ENCODE measurements around the gene DERL3. TPM values are rescaled to one million over a fixed set of nuclear protein-coding genes. Genes with fewer than 3 reads are reported as not detected.

The DERL3 gene
- total and polyA plus RNA-seq, 2 experiments from 2014 or later: 13.6 to 19.5 TPM

DNA sequence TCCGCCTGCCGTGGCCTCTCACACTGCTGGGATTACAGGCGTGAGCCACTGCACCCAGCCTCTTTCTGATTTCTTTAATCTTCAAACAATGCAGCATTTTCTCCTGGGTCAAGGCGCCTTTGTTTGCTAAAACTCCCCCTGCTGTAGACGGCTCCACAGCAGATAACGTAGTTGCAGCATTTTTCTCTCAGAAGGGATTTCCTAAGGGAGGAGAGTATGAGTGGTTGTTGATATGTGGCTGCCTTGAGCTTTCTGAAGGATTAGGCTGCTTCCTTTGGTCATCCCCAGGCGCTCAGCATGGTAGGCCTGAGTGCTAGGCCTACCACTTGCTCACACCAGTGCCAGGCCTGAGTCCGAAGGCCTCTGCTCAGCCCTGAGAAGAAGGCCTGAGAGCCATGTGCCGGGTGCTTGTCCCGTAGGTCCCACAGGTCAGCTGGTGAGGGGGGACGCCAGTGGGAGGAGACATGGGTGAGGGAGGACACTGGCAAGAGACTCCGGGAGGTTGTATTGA is 34.0 kb downstream of the DERL3 start:
- peaks cover 85% of the 10 kb centered on the region for H3K36me3 Mint-ChIP-seq (ENCODE audit: low read depth)
- ATAC-seq (no peak), DNase-seq (ENCODE audit: low spot score) (no peak)
- H3K9me3 Mint-ChIP-seq: no peaks in the 10 kb centered on the region; the same call in 2 of the 3 replicates
- no peaks in the 10 kb centered on the region for H3K27me3 Mint-ChIP-seq (ENCODE audit: insufficient read depth, low read depth, poor library complexity)
- no peak overlapping the region for H3K27ac ChIP-seq (ENCODE audit: low read depth)
- H3K4me3 Mint-ChIP-seq: no peak overlapping the region
- no peaks in the 10 kb centered on the region for H3K27me3 ChIP-seq (ENCODE audit: insufficient read depth)
- H3K36me3 ChIP-seq (ENCODE audit: insufficient read depth): peaks cover 37% of the 10 kb centered on the region
- no peak overlapping the region for H3K4me3 ChIP-seq
- peaks cover 5% of the 10 kb centered on the region; the same call in 1 of the 2 replicates for H4K20me1 ChIP-seq (replicated peaks; ENCODE audit: insufficient read depth)
- H3K4me2 ChIP-seq: no peak overlapping the region
- H2AFZ ChIP-seq: no peak overlapping the region
- H3K27ac Mint-ChIP-seq: no peak overlapping the region
- peaks cover 3% of the 10 kb centered on the region; the same call in 1 of the 3 replicates for H3K4me1 Mint-ChIP-seq
- H3K4me1 ChIP-seq (ENCODE audit: insufficient read depth): no peaks in the 10 kb centered on the region
- H3F3A ChIP-seq (replicated peaks; ENCODE audit: low read depth): no peaks in the 10 kb centered on the region; the same call in 1 of the 2 replicates
- no peaks in the 10 kb centered on the region for H3K9me2 ChIP-seq (ENCODE audit: insufficient read depth)
- TF ChIP-seq JUNB (IDR thresholded peaks at IDR 0.05; ENCODE audit: unreplicated experiment) (no peak), ZNF114 (CRISPR knock-in tag; IDR thresholded peaks at IDR 0.05) (no peak), ETS1 (IDR thresholded peaks at IDR 0.05) (no peak)
- H3K79me2 ChIP-seq (replicated peaks; ENCODE audit: insufficient read depth): no peaks in the 10 kb centered on the region

DNA sequence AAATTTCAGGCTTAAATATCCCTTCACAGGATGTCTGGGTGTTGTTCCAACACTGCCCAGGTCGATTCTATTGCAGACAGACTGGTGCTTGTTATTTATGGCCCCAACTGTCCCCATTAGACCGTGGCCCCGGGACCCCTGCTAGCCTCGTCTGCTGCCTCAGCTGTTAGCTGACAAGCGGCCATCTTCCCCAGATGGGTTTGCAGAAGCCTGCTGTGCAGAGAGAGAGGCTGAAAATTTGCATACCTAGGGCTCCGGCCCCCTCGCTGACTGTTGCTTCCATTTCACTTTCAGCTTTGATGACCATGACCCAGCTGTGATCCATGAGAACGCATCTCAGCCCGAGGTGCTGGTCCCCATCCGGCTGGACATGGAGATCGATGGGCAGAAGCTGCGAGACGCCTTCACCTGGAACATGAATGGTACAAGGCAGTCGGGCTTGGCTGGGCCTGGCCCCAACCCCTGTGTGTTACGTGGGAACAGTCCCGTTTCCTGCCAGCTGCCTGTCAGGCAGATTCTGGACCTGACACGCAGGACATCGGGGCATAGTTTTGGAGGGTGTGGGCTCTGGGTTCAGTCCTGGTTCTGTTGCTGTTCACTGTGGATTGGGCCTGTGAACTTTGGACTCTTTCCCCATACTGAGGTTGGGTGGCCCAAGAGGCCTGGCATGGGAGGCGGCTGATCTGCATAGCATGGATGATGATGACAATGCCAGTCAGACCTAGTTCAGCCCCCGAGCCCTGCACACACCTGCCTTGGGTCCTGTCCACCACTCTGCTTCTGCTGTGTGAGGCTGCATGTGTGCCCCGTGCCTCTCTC is 35.6 kb downstream of the DERL3 start:
- no peak overlapping the region for H3K4me3 Mint-ChIP-seq
- peaks cover 5% of the 10 kb centered on the region for H4K20me1 ChIP-seq (replicated peaks; ENCODE audit: insufficient read depth)
- peaks cover 37% of the 10 kb centered on the region for H3K36me3 ChIP-seq (ENCODE audit: insufficient read depth)
- no peaks in the 10 kb centered on the region; the same call in 1 of the 2 replicates for H3F3A ChIP-seq (replicated peaks; ENCODE audit: low read depth)
- no peak overlapping the region for H2AFZ ChIP-seq
- no peak overlapping the region for H3K4me3 ChIP-seq
- H3K27ac ChIP-seq (ENCODE audit: low read depth): no peak overlapping the region
- H3K27me3 ChIP-seq (ENCODE audit: insufficient read depth): no peaks in the 10 kb centered on the region
- H3K27me3 Mint-ChIP-seq (ENCODE audit: insufficient read depth, low read depth, poor library complexity): no peaks in the 10 kb centered on the region
- ATAC-seq (no peak), DNase-seq (ENCODE audit: low spot score) (no peak)
- H3K9me2 ChIP-seq (ENCODE audit: insufficient read depth): no peaks in the 10 kb centered on the region
- peaks cover 90% of the 10 kb centered on the region for H3K36me3 Mint-ChIP-seq (ENCODE audit: low read depth)
- no peak overlapping the region for H3K4me2 ChIP-seq
- H3K9me3 Mint-ChIP-seq: no peaks in the 10 kb centered on the region; the same call in 2 of the 3 replicates
- H3K4me1 Mint-ChIP-seq: peaks cover 3% of the 10 kb centered on the region; the same call in 1 of the 3 replicates
- no peak overlapping the region for H3K27ac Mint-ChIP-seq
- H3K4me1 ChIP-seq (ENCODE audit: insufficient read depth): no peaks in the 10 kb centered on the region
- TF ChIP-seq, protein P1, sequence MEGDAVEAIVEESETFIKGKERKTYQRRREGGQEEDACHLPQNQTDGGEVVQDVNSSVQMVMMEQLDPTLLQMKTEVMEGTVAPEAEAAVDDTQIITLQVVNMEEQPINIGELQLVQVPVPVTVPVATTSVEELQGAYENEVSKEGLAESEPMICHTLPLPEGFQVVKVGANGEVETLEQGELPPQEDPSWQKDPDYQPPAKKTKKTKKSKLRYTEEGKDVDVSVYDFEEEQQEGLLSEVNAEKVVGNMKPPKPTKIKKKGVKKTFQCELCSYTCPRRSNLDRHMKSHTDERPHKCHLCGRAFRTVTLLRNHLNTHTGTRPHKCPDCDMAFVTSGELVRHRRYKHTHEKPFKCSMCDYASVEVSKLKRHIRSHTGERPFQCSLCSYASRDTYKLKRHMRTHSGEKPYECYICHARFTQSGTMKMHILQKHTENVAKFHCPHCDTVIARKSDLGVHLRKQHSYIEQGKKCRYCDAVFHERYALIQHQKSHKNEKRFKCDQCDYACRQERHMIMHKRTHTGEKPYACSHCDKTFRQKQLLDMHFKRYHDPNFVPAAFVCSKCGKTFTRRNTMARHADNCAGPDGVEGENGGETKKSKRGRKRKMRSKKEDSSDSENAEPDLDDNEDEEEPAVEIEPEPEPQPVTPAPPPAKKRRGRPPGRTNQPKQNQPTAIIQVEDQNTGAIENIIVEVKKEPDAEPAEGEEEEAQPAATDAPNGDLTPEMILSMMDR (conservative IDR thresholded peaks at IDR 0.05; ENCODE audit: low read depth in 2 of 2): no peak
- TF ChIP-seq JUNB (IDR thresholded peaks at IDR 0.05; ENCODE audit: unreplicated experiment) (no peak), REST (IDR thresholded peaks at IDR 0.05; ENCODE audit: unreplicated experiment) (no peak), ZNF331 (CRISPR knock-in tag; IDR thresholded peaks at IDR 0.05; ENCODE audit: low read depth) (no peak), ZNF114 (CRISPR knock-in tag; IDR thresholded peaks at IDR 0.05) (no peak), EZH2 (IDR thresholded peaks at IDR 0.05; ENCODE audit: low read depth, unreplicated experiment) (no peak), POLR2AphosphoS5 (IDR thresholded peaks at IDR 0.05; ENCODE audit: low read depth) (no peak), STAT1 (IDR thresholded peaks at IDR 0.05; ENCODE audit: unreplicated experiment) (no peak)
- H3K79me2 ChIP-seq (replicated peaks; ENCODE audit: insufficient read depth): no peaks in the 10 kb centered on the region

Data from GM23338 (cell line).